ENCODE measurements around the gene FREM3.

DNA sequence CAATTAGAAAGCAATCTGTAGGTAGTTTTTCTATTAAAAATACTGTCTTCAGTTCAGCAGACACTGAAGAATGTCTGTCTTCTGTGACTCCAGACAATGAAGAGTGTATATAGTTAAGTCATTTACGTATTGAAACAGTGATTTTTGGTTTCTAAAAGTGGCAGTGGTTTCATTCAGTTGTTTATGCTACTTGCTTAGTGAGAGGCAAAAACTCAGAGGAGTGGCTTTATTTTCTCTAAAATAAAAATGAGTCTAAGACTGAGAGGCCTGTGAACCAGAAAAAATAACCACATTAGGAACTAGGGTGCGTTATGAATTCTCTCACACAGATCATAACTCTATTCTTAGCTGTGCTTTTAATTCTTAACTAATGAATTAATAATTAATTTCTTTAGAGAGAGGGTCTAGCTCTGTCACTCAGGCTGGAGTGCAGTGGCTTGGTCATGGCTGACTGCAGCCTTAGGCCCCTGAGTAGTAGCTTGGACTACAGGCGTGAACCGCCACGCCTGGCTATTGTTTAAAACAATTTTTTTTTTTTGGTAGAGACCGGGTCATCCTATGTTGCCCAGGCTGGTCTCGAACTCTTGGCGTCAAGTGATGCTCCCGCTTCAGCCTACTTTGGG lies 31.4 kb downstream of the FREM3 start:
- TF ChIP-seq, protein P1, sequence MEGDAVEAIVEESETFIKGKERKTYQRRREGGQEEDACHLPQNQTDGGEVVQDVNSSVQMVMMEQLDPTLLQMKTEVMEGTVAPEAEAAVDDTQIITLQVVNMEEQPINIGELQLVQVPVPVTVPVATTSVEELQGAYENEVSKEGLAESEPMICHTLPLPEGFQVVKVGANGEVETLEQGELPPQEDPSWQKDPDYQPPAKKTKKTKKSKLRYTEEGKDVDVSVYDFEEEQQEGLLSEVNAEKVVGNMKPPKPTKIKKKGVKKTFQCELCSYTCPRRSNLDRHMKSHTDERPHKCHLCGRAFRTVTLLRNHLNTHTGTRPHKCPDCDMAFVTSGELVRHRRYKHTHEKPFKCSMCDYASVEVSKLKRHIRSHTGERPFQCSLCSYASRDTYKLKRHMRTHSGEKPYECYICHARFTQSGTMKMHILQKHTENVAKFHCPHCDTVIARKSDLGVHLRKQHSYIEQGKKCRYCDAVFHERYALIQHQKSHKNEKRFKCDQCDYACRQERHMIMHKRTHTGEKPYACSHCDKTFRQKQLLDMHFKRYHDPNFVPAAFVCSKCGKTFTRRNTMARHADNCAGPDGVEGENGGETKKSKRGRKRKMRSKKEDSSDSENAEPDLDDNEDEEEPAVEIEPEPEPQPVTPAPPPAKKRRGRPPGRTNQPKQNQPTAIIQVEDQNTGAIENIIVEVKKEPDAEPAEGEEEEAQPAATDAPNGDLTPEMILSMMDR (IDR thresholded peaks at IDR 0.05): no peak
- TF ChIP-seq POLR2AphosphoS5 (IDR thresholded peaks at IDR 0.05): no peak
- no peak for TF ChIP-seq POLR2A (IDR thresholded peaks at IDR 0.05)
